Sigmoid colon (tissue), 7 donors: ENCODE results near the gene NDUFA5. TPM values are rescaled to one million over a fixed set of nuclear protein-coding genes. Genes with fewer than 3 reads are reported as not detected.
"Not testable (repeated sequence)": the region's sequence is repeated elsewhere in the genome, so short reads cannot be mapped to it uniquely, and the experiment has no call there.

ENCODE experiments used
- DNase-seq: peaks from one replicate; pipeline ENCODE4 v3.0.0-alpha.2; 2019
- H3K27ac ChIP-seq, 4 donors: fragments of 200-600 bp; sonication (generic); one replicate each; pipeline ENCODE4 v1.5.1; 2016 to 2019; ENCODE audit warnings: mild to moderate bottlenecking in 1 of 4
- H3K27me3 ChIP-seq, 3 donors: fragments of 200-600 bp; sonication (generic); one replicate each; pipeline ENCODE4 v1.5.1; 2019; ENCODE audit warnings: mild to moderate bottlenecking in 1 of 3
- H3K36me3 ChIP-seq, 4 donors: fragments of 200-600 bp; sonication (generic); one replicate each; pipeline ENCODE4 v1.5.1; 2016 to 2019
- H3K4me1 ChIP-seq, 4 donors: fragments of 200-600 bp; sonication (generic); one replicate each; pipeline ENCODE4 v1.5.1; 2017 to 2019
- H3K4me3 ChIP-seq, 4 donors: fragments of 200-600 bp; sonication (generic); one replicate each; pipeline ENCODE4 v1.5.1; 2017 to 2019; ENCODE audit warnings: mild to moderate bottlenecking in 2 of 4, moderate library complexity in 1 of 4
- H3K9me3 ChIP-seq, 4 donors: fragments of 200-600 bp in 3 of 4; sonication (generic) in 3 of 4; one replicate each; pipeline versions ENCODE4 v1.5.1 to v1.6.1; 2013 to 2019
- EP300 ChIP-seq, 4 donors: sonication (generic); formaldehyde crosslinking; IDR thresholded peaks; one replicate each; pipeline ENCODE4 v1.6.1; 2017; ENCODE audit warnings: antibody characterized with exemption in 4 of 4
- POLR2A ChIP-seq, 2 donors: fragments of 450-650 bp; IDR thresholded peaks; one replicate each; pipeline ENCODE4 v1.6.1; 2016; ENCODE audit warnings: antibody characterized with exemption in 2 of 2, mild to moderate bottlenecking in 2 of 2, moderate library complexity in 2 of 2
- POLR2AphosphoS5 ChIP-seq, 4 donors: sonication (generic); formaldehyde crosslinking; IDR thresholded peaks; one replicate each; pipeline ENCODE4 v1.6.1; 2017; ENCODE audit warnings: antibody characterized with exemption in 4 of 4
- WGBS, 2 donors: extraction: QIAGEN DNeasy Blood & Tissue Kit; methylation state at CpG; one replicate each; pipeline ENCODE4 v1.1.7; 2013; 5-methylcytosine and 5-hydroxymethylcytosine counted together
- intact Hi-C: fragments of 100-400 bp; cut with DNase I; formaldehyde crosslinking; loops from one replicate; pipeline ENCODE4 v1.15.1; 2023
- polyA plus RNA-seq, 3 donors: library from polyadenylated mRNA; stranded (reverse); fragments of 200-250 nt; gene quantifications; one replicate each; pipeline ENCODE4 v1.2.3, GENCODE V29; 2013
- total RNA-seq, 4 donors: library from RNA; depleted of rRNA; stranded (reverse); fragments of >200 nt; gene quantifications; one replicate each; pipeline ENCODE4 v1.1.0, GENCODE V29; 2016
- TF ChIP-seq, protein P1 (sequence below), 4 experiments: fragments of 450-650 bp in 3 of 4; fragments of 200-600 bp in 1 of 4; IDR thresholded peaks; one replicate each; pipeline ENCODE4 v1.5.1; 2016 to 2019; ENCODE audit warnings: antibody characterized with exemption in 4 of 4, mild to moderate bottlenecking in 3 of 4, moderate library complexity in 2 of 4
- donor health status: healthy with polysubstance abuse.
- donor health status: Bipolar disorder and iron deficiency.
- donor health status: healthy.

NDUFA5 gene
- total and polyA plus RNA-seq, 7 donors = 55.6 to 211 (median 97.4) TPM

DNA sequence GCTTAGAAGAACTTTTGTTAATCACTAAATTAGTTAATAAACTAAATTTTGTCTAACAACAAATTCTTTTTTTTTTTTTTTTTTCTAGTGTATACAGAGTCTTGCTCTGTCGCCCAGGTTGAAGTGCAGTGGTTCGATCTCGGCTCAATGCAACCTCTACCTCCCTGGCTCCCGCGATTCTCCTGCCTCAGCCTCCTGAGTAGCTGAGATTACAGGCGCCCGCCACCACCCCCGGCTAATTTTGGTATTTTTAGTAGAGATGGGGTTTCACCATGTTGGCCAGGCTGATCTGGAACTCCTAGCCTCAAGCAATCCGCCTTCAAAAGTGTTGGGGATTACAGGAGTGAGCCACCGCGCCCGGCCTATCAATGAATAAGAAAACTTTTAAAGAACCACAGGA lies 22.1 kb downstream of the NDUFA5 start:
- TF ChIP-seq POLR2A (IDR thresholded peaks at IDR 0.05) = no peak
- no peak for TF ChIP-seq POLR2AphosphoS5 (IDR thresholded peaks at IDR 0.05)
- TF ChIP-seq, protein P1, sequence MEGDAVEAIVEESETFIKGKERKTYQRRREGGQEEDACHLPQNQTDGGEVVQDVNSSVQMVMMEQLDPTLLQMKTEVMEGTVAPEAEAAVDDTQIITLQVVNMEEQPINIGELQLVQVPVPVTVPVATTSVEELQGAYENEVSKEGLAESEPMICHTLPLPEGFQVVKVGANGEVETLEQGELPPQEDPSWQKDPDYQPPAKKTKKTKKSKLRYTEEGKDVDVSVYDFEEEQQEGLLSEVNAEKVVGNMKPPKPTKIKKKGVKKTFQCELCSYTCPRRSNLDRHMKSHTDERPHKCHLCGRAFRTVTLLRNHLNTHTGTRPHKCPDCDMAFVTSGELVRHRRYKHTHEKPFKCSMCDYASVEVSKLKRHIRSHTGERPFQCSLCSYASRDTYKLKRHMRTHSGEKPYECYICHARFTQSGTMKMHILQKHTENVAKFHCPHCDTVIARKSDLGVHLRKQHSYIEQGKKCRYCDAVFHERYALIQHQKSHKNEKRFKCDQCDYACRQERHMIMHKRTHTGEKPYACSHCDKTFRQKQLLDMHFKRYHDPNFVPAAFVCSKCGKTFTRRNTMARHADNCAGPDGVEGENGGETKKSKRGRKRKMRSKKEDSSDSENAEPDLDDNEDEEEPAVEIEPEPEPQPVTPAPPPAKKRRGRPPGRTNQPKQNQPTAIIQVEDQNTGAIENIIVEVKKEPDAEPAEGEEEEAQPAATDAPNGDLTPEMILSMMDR (IDR thresholded peaks at IDR 0.05) = no peak
- no peak for TF ChIP-seq EP300 (IDR thresholded peaks at IDR 0.05)
- intact Hi-C loops = loop anchor here (1.0 to 10.0 kb wide), 3 partner anchors 22 to 1389 kb away; partner anchors contain the start of genes NDUFA5, POT1 and WASL
- Histone ChIP-seq H3K36me3 (peaks cover 0 to 6% (median 0%) of the 10 kb centered on the region in 4 donors), H3K27ac (peak overlapping the region; percentile 82 to 88 (median 86)), H3K4me3 (peak overlapping the region in 3 of 4 donors; percentile 61 to 64 (median 61)), H3K27me3 (no peaks in the 10 kb centered on the region), H3K9me3 (no peaks in the 10 kb centered on the region), H3K4me1 (peaks cover 0 to 18% (median 6%) of the 10 kb centered on the region in 4 donors)
- WGBS, 2 donors = 89 to 93% methylated on average over 12 of the region's 12 CpGs
- no peak for DNase-seq

GRCh38 chr7:123534383-123535260 lies 23.0 kb downstream of the NDUFA5 start, which contains the start of gene IQUB:
TSS of gene IQUB (minus strand) at chr7:123534595. CDS start at chr7:123512340, 22,255 bp downstream.
- H3K9me3 ChIP-seq = no peaks in the 10 kb centered on the region
- intact Hi-C loops = loop anchor here (1.0 to 10.0 kb wide), 3 partner anchors 23 to 1390 kb away; partner anchors contain the start of genes NDUFA5, POT1 and WASL
- H3K4me3 ChIP-seq = peak within 1 kb of the TSS; percentile 61 to 66 (median 62)
- WGBS, 2 donors = 1% methylated on average over 54 of the region's 54 CpGs
- no peaks in the 10 kb centered on the region for H3K27me3 ChIP-seq
- TF ChIP-seq POLR2AphosphoS5 (IDR thresholded peaks at IDR 0.05) (peak; percentile 30 to 70 (median 42)), EP300 (IDR thresholded peaks at IDR 0.05) (no peak), POLR2A (IDR thresholded peaks at IDR 0.05) (peak in 1 of 2 donors; percentile 48)
- TF ChIP-seq, protein P1 (IDR thresholded peaks at IDR 0.05) = no peak
- H3K36me3 ChIP-seq = peaks cover 0 to 3% (median 0%) of the 10 kb centered on the region in 4 donors
- peaks cover 0 to 18% (median 6%) of the 10 kb centered on the region in 4 donors for H3K4me1 ChIP-seq
- peak; percentile 99 for DNase-seq
- peak within 1 kb of the TSS; percentile 82 to 88 (median 86) for H3K27ac ChIP-seq

DNA sequence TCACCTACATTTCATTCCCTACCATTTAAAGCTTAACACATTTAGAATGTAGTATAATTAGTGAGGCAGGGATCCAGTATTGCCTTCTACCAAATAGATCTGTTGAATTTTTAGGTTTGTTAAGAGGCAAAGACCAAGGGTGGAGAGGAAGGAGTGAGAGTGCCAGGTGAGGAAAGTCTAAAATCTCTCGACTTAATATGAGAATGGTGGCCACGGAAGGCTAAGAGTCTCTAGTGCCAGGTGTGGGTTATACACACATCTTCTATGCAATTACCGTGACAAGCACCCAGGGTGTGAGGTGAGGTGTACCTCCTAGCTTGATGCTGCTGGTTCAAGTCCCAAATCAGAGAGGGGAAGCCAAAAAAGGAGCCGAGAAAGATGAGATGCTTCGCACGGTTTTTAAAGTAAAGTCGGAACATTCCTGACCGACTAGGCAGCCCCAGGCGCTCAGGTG lies 23.7 kb downstream of the NDUFA5 start:
- Histone ChIP-seq H3K27ac (peak overlapping the region; percentile 82 to 88 (median 86)), H3K9me3 (no peaks in the 10 kb centered on the region), H3K4me1 (peaks cover 0 to 18% (median 6%) of the 10 kb centered on the region in 4 donors), H3K27me3 (no peaks in the 10 kb centered on the region), H3K4me3 (peak overlapping the region; percentile 45 to 64 (median 61)), H3K36me3 (no peaks in the 10 kb centered on the region)
- DNase-seq = no peak
- intact Hi-C loops = loop anchor here (10.0 kb wide), 1 partner anchor 1391 kb away; the partner anchor contains the start of gene POT1
- whole genome bisulfite sequencing, 2 donors = 2 to 4% methylated on average over 9 of the region's 9 CpGs
- TF ChIP-seq EP300 (IDR thresholded peaks at IDR 0.05) = no peak
- no peak for TF ChIP-seq POLR2A (IDR thresholded peaks at IDR 0.05)
- TF ChIP-seq, protein P1 (IDR thresholded peaks at IDR 0.05) = no peak
- no peak for TF ChIP-seq POLR2AphosphoS5 (IDR thresholded peaks at IDR 0.05)

DNA sequence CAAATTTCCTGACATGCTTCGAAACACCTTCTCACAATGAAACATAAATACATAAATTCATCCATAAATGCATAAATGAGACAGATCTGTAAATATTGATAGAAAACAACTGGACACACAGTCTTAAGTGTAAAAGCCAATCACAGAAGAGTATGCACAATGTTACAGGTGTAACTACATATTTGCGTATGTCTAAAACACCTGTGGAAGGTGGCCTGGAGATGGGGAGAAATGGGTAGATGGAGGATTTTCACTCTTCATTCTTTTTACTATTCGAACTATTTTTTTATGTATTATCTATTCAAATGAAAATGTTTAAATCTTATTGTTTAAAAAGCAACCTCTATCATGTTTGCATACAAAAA lies 24.1 kb downstream of the NDUFA5 start:
- 49 to 77% methylated on average over 3 of the region's 3 CpGs for WGBS, 2 donors
- H3K4me1 ChIP-seq = peaks cover 0 to 18% (median 6%) of the 10 kb centered on the region in 4 donors
- DNase-seq = no peak
- peak overlapping the region in 1 of 4 donors; percentile 64 for H3K4me3 ChIP-seq
- TF ChIP-seq POLR2A (IDR thresholded peaks at IDR 0.05) = no peak
- TF ChIP-seq EP300 (IDR thresholded peaks at IDR 0.05) = no peak
- TF ChIP-seq, protein P1 (IDR thresholded peaks at IDR 0.05) = no peak
- no peak for TF ChIP-seq POLR2AphosphoS5 (IDR thresholded peaks at IDR 0.05)
- peak overlapping the region in 1 of 4 donors; percentile 87 for H3K27ac ChIP-seq
- intact Hi-C loops = loop anchor here (10.0 kb wide), 1 partner anchor 1391 kb away; the partner anchor contains the start of gene POT1
- no peaks in the 10 kb centered on the region for H3K36me3 ChIP-seq
- H3K9me3 ChIP-seq = no peaks in the 10 kb centered on the region
- no peaks in the 10 kb centered on the region for H3K27me3 ChIP-seq

- H3K27ac ChIP-seq = peak overlapping the region in 1 of 4 donors; percentile 87
Measured at GRCh38 chr7:123532788-123533552, 24.6 kb downstream of the NDUFA5 start.

GRCh38 chr7:123532343-123532742 lies 25.3 kb downstream of the NDUFA5 start:
- peak overlapping the region; percentile 22 to 45 (median 38) for H3K4me3 ChIP-seq
- intact Hi-C loops = loop anchor here (10.0 kb wide), 1 partner anchor 1392 kb away; the partner anchor contains the start of gene POT1
- H3K36me3 ChIP-seq = not testable (repeated sequence)

More at GRCh38 chr7:123532788-123533552, 24.6 kb downstream of the NDUFA5 start:
- not testable (repeated sequence) for H3K9me3 ChIP-seq, H3K36me3 ChIP-seq, H3K27me3 ChIP-seq, DNase-seq
- Histone ChIP-seq H3K4me3 (peak overlapping the region; percentile 22 to 45 (median 38)), H3K4me1 (peaks cover 0 to 18% (median 6%) of the 10 kb centered on the region in 4 donors)
- intact Hi-C loops = loop anchor here (10.0 kb wide), 1 partner anchor 1392 kb away; the partner anchor contains the start of gene POT1
- WGBS, 2 donors = 2 to 5% methylated on average over 31 to 33 of the region's 33 CpGs

More at GRCh38 chr7:123532343-123532742, 25.3 kb downstream of the NDUFA5 start:
- H3K4me1 ChIP-seq = peaks cover 0 to 18% (median 6%) of the 10 kb centered on the region in 4 donors
- WGBS, 2 donors = 7 to 20% methylated on average over 4 to 5 of the region's 14 CpGs
- not testable (repeated sequence) for H3K27me3 ChIP-seq, H3K9me3 ChIP-seq, DNase-seq
- H3K27ac ChIP-seq = peak overlapping the region in 1 of 4 donors; percentile 87
